ENCODE data around the gene FGF12.

The FGF12 gene

DNA sequence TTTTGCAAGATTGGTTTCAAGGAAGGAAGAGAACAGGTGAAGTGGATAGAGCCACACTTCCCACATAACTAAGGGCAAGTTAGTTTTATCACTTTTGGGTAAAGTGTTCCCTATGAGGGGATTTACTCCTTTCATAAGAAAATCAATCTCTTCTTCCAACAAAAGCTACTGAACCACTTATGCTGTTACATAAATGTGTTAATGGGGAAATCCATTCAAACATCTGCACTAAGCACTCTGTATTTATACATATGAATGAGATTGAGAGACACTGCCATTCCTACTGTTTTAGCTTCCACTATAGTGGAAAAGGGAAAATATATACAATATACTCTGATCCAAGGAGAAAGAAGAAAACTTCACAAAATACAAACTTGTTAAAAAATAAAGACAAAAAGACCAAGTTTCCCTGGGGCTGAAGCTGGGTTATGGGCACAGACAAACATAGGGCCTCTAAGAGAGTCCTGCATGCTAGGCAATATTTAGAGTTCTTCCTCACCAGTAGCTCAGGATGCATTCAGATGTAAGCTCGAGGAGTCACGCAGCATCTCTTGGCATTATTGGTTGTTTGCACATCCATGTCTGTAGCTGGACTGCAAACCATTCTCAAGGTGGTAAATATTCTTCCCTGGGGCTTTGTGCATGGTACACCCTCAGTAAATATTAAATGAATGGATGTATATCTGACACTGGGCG lies 454.2 kb downstream of the FGF12 start:
- Histone ChIP-seq H3K4me3 (ENCODE audit: low read depth, low read length) (no peak overlapping the region), H2AFZ (ENCODE audit: low read length, unreplicated experiment) (no peak overlapping the region), H3K27ac (ENCODE audit: low read depth, low read length) (no peak overlapping the region), H3K4me1 (ENCODE audit: control insufficient read depth, insufficient read depth, low read length, unreplicated experiment) (peaks cover 11% of the 10 kb centered on the region), H3K79me2 (ENCODE audit: control insufficient read depth, insufficient read depth, low read length, unreplicated experiment) (no peaks in the 10 kb centered on the region), H3K27me3 (ENCODE audit: insufficient read depth, low read length) (no peaks in the 10 kb centered on the region), H3K36me3 (ENCODE audit: insufficient read depth, low read length) (no peaks in the 10 kb centered on the region)

DNA sequence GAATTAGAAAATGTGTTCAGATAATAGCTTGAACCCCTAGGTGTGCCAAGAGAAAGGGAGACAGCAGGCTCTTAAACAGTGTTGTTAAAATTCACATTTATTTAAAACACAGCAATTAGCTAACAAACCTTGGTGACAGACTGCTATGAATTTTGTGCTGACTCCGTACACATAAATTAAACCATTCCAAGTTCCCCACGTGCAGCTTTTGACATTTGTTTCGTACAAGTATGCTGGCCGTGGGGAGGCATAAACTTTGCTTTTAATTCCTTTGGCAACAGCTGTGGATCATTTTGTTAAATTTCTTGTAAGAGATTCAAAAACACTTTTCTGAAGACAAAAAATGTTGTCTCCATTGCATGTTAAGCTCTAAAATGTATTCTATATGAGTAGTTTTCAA lies 465.3 kb downstream of the FGF12 start:
- Histone ChIP-seq H3K79me2 (ENCODE audit: control insufficient read depth, insufficient read depth, low read length, unreplicated experiment) (no peaks in the 10 kb centered on the region), H3K4me3 (ENCODE audit: low read depth, low read length) (no peak overlapping the region), H3K27me3 (ENCODE audit: insufficient read depth, low read length) (no peaks in the 10 kb centered on the region), H3K4me1 (ENCODE audit: control insufficient read depth, insufficient read depth, low read length, unreplicated experiment) (no peaks in the 10 kb centered on the region), H2AFZ (ENCODE audit: low read length, unreplicated experiment) (no peak overlapping the region), H3K27ac (ENCODE audit: low read depth, low read length) (no peak overlapping the region), H3K36me3 (ENCODE audit: insufficient read depth, low read length) (no peaks in the 10 kb centered on the region)

DNA sequence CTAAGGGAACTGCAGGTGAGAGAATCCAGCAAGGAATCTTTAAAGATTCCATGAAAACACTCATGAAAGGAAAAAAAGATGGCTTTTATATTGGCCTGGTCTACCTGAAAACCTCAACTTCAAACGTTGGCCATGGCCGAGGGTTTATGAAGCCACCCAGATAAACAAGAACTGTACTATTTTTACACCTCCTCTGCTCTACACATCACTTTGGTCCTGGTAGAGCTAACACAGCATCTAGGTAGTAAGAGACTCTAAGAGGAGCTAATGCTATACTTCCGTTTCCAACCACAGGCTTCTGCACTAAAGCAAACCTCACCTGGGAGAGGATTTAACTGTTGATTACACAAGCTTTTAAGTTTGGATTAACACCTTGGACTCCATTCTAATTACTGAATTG lies 466.2 kb downstream of the FGF12 start:
- H3K79me2 ChIP-seq (ENCODE audit: control insufficient read depth, insufficient read depth, low read length, unreplicated experiment), result no peaks in the 10 kb centered on the region
- H3K36me3 ChIP-seq (ENCODE audit: insufficient read depth, low read length), result no peaks in the 10 kb centered on the region
- H3K27me3 ChIP-seq (ENCODE audit: insufficient read depth, low read length), result no peaks in the 10 kb centered on the region
- no peak overlapping the region for H3K4me3 ChIP-seq (ENCODE audit: low read depth, low read length)
- H2AFZ ChIP-seq (ENCODE audit: low read length, unreplicated experiment), result no peak overlapping the region
- no peak overlapping the region for H3K27ac ChIP-seq (ENCODE audit: low read depth, low read length)
- H3K4me1 ChIP-seq (ENCODE audit: control insufficient read depth, insufficient read depth, low read length, unreplicated experiment), result no peaks in the 10 kb centered on the region

DNA sequence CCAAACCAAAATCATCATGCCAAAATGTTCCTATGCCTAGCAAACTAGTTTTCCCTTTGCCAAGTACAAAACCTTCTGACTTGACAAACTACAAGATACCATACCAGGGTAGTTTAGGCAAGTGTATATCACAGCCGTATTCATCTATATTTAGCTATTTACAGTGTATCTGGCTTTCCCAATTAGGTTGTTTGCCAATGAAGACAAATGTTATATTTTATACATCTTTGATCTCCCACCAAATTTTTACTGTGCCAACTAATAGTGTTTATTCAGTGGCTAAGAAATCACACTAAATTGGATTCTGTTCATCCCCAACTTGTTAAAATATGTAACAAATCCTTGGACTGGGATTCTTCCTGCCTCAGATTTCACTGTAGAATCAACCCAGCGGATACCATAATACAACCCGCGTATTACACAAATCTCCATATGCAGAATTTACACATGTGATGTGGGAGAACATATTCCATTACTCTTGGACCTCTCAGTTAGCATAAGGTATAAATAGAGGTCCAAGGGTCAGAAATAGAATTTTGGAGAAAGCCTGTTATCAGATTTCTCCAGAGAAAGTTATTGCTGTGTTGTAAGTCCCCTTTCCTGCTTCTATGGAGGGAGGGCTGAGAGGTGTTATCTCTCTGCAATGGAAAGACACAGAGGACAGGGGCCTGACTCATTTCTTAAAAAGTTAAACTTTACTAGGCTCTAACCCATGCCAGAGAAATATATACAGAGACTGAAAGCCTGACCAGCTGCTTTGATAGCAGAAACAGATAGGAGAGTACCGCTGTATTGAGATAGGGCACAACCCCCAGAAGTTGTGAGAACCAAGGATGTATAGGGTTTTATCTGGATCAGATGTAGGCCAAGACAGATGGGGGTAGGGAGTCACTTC lies 467.0 kb downstream of the FGF12 start:
- no peak overlapping the region for H3K27ac ChIP-seq (ENCODE audit: low read depth, low read length)
- no peak overlapping the region for H3K4me3 ChIP-seq (ENCODE audit: low read depth, low read length)
- H3K79me2 ChIP-seq (ENCODE audit: control insufficient read depth, insufficient read depth, low read length, unreplicated experiment), result no peaks in the 10 kb centered on the region
- H2AFZ ChIP-seq (ENCODE audit: low read length, unreplicated experiment), result no peak overlapping the region
- H3K4me1 ChIP-seq (ENCODE audit: control insufficient read depth, insufficient read depth, low read length, unreplicated experiment), result no peaks in the 10 kb centered on the region
- no peaks in the 10 kb centered on the region for H3K36me3 ChIP-seq (ENCODE audit: insufficient read depth, low read length)
- H3K27me3 ChIP-seq (ENCODE audit: insufficient read depth, low read length), result no peaks in the 10 kb centered on the region

DNA sequence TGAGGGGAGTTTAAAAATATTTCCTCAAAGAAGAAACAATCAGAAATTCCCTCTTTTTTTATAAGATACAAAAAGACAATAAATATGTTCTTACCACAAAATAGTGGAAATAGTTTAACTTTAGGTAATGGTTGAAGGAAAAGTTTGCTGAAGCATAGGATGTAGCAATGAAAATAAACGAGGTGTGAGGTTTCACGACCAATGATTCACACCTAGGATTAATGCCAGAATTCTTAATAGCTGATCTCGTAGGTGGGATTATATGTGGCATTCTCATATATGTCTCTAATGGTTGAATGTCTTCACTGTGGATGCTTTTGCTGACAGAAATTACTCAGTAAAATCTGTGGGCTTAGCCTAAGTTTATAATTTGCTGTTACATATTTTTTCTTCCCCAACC lies 467.7 kb downstream of the FGF12 start:
- Histone ChIP-seq H2AFZ (ENCODE audit: low read length, unreplicated experiment) (no peak overlapping the region), H3K27me3 (ENCODE audit: insufficient read depth, low read length) (no peaks in the 10 kb centered on the region), H3K36me3 (ENCODE audit: insufficient read depth, low read length) (no peaks in the 10 kb centered on the region), H3K27ac (ENCODE audit: low read depth, low read length) (no peak overlapping the region), H3K4me3 (ENCODE audit: low read depth, low read length) (no peak overlapping the region), H3K79me2 (ENCODE audit: control insufficient read depth, insufficient read depth, low read length, unreplicated experiment) (no peaks in the 10 kb centered on the region), H3K4me1 (ENCODE audit: control insufficient read depth, insufficient read depth, low read length, unreplicated experiment) (no peaks in the 10 kb centered on the region)

DNA sequence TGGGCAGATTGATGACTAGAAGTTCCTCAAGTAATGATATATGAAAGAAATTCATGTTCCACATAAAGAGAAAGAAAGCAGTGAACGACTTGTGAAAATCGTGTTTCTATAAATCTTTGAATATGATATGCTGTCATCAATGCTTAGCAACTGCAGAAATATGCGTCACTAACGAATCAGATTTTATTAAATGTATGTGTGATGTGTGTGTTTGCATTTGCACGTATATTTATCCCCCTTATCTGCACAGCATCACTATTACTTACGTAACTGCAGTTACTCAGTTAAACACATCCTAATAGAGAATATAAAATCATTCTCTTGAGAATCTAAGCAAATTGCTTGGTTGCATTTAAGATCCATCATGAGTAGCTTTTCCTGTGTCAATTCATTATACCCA lies 468.6 kb downstream of the FGF12 start:
- H3K4me1 ChIP-seq (ENCODE audit: control insufficient read depth, insufficient read depth, low read length, unreplicated experiment), result no peaks in the 10 kb centered on the region
- no peaks in the 10 kb centered on the region for H3K79me2 ChIP-seq (ENCODE audit: control insufficient read depth, insufficient read depth, low read length, unreplicated experiment)
- no peaks in the 10 kb centered on the region for H3K36me3 ChIP-seq (ENCODE audit: insufficient read depth, low read length)
- H3K27ac ChIP-seq (ENCODE audit: low read depth, low read length), result no peak overlapping the region
- H3K27me3 ChIP-seq (ENCODE audit: insufficient read depth, low read length), result no peaks in the 10 kb centered on the region
- no peak overlapping the region for H3K4me3 ChIP-seq (ENCODE audit: low read depth, low read length)
- H2AFZ ChIP-seq (ENCODE audit: low read length, unreplicated experiment), result no peak overlapping the region

DNA sequence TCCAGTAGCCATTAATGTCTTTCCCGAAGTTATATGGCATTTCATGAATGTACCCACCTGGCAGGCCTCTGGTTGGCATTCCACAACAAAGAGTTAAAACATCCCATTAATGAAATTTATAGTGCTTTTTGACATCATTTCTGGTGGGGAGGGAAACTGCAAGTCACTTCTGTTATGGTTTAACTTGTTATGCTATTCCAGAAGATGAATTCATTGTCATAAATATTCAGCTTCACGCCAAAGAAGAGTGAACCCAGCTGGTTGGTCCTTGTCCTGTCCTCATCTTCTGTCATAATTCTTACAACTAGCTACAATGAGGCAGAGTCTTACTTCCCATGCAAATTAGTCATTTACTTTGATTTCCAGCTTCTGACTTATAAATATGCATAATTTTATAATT lies 471.5 kb downstream of the FGF12 start:
- Histone ChIP-seq H3K36me3 (ENCODE audit: insufficient read depth, low read length) (no peaks in the 10 kb centered on the region), H3K27ac (ENCODE audit: low read depth, low read length) (no peak overlapping the region), H3K4me1 (ENCODE audit: control insufficient read depth, insufficient read depth, low read length, unreplicated experiment) (no peaks in the 10 kb centered on the region), H3K4me3 (ENCODE audit: low read depth, low read length) (no peak overlapping the region), H3K27me3 (ENCODE audit: insufficient read depth, low read length) (no peaks in the 10 kb centered on the region), H2AFZ (ENCODE audit: low read length, unreplicated experiment) (no peak overlapping the region), H3K79me2 (ENCODE audit: control insufficient read depth, insufficient read depth, low read length, unreplicated experiment) (no peaks in the 10 kb centered on the region)

DNA sequence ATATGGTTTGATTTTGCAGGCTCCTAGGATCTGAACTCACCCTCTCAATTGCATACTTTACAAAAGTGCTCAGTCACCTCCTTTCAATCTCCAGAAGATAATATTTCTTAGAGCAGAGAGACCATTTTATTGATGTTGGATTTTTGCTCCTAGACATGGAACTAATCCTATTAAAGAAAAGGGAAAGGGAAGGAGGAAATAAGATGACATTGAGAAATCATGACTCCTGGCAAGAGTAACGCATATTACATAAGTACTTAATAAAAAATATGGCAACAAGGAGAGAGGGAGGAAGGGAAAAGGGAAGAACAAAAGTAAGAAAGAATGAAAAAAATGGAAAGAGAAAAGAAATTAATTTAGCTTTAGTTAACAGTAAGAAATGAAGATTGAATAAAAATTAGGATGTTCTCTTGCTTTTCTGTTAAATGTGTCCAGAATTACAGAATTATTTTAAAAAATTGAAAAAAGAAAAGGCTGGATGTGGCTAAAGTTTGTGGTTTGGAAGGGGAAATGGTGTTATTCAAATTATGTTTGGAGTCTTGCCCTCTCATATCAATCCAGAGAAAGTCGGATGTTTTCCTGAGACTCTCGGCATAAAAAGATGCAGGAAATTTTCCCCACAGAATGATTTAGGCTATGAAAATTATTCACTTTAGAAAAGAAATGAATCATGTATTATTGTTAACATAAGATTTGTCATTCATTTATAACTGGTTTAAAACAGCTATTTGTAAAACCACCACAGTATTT lies 474.0 kb downstream of the FGF12 start:
- no peak overlapping the region for H3K4me3 ChIP-seq (ENCODE audit: low read depth, low read length)
- H2AFZ ChIP-seq (ENCODE audit: low read length, unreplicated experiment), result no peak overlapping the region
- H3K36me3 ChIP-seq (ENCODE audit: insufficient read depth, low read length), result no peaks in the 10 kb centered on the region
- H3K79me2 ChIP-seq (ENCODE audit: control insufficient read depth, insufficient read depth, low read length, unreplicated experiment), result no peaks in the 10 kb centered on the region
- no peak overlapping the region for H3K27ac ChIP-seq (ENCODE audit: low read depth, low read length)
- no peaks in the 10 kb centered on the region for H3K27me3 ChIP-seq (ENCODE audit: insufficient read depth, low read length)
- no peaks in the 10 kb centered on the region for H3K4me1 ChIP-seq (ENCODE audit: control insufficient read depth, insufficient read depth, low read length, unreplicated experiment)

DNA sequence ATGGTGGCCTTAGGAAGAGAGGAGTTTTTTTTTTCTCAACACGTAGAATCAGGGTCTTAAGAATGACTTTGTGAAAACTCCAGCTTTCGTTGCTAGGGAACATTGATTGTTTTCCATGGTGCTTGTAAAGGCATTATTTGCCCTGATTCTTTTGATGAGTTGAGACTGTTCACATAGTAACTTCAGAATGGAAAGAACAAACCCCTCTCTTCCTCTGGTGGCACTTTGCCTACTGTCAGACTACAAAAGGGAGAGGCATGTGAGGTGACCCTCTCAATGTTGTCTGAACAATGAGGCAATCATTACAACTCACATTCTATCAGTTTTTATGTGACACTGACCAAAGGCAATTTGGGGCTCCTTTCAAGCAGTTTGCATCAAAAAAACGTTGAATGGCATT lies 477.8 kb downstream of the FGF12 start:
- Histone ChIP-seq H3K36me3 (ENCODE audit: insufficient read depth, low read length) (no peaks in the 10 kb centered on the region), H3K27me3 (ENCODE audit: insufficient read depth, low read length) (no peaks in the 10 kb centered on the region), H3K4me3 (ENCODE audit: low read depth, low read length) (no peak overlapping the region), H3K4me1 (ENCODE audit: control insufficient read depth, insufficient read depth, low read length, unreplicated experiment) (no peaks in the 10 kb centered on the region), H2AFZ (ENCODE audit: low read length, unreplicated experiment) (no peak overlapping the region), H3K27ac (ENCODE audit: low read depth, low read length) (no peak overlapping the region), H3K79me2 (ENCODE audit: control insufficient read depth, insufficient read depth, low read length, unreplicated experiment) (no peaks in the 10 kb centered on the region)

DNA sequence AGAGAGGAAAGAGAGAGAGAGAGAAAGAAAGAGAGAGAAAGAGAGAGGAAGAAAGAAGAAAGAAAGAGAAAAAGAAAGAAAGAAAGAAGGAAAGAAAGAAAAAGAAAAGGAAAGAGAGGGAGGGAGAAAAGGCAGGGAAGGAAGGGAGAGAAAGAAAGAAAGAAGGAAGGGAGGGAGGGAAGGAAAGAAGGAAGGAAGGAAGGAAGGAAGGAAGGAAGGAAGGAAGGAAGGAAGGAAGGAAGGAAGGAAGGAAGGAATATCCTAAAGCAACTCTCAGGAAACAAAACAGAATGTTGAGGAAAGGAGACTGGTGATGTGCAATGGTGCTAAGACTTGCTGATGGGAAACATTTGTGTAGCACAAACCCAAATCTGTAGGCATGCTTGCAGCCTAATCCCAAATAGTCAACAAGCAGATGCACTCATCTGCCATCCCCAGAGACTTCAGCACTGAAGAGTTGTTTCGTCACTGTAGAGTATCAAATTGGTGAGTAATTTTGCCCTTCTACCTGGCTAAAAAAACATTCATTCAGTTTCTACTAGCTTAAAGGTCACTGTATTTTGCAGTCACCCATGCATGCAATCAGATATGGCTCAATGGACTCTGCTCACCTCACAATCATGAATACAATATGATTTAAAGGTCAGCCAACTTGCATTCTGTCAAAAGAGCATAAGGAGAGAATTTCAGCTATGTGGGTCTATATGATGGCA lies 480.3 kb downstream of the FGF12 start:
- Histone ChIP-seq H3K79me2 (ENCODE audit: control insufficient read depth, insufficient read depth, low read length, unreplicated experiment) (no peaks in the 10 kb centered on the region), H3K36me3 (ENCODE audit: insufficient read depth, low read length) (no peaks in the 10 kb centered on the region), H3K4me1 (ENCODE audit: control insufficient read depth, insufficient read depth, low read length, unreplicated experiment) (no peaks in the 10 kb centered on the region), H3K4me3 (ENCODE audit: low read depth, low read length) (no peak overlapping the region), H2AFZ (ENCODE audit: low read length, unreplicated experiment) (no peak overlapping the region), H3K27me3 (ENCODE audit: insufficient read depth, low read length) (no peaks in the 10 kb centered on the region), H3K27ac (ENCODE audit: low read depth, low read length) (no peak overlapping the region)

Measured in ACC112 (cell line).